HG02840 (cell line): ENCODE data around the gene ESPL1.
A peak's percentile ranks its signal among the peaks of the same experiment; 100 is the strongest.

Source experiments
- ATAC-seq: cut with Tn5 transposase; IDR thresholded peaks from one replicate; pipeline ENCODE4 v1.9.1; 2021; ENCODE audit warnings: mild to moderate bottlenecking, moderate library complexity, moderate number of reproducible peaks; ENCODE audit not compliant: unreplicated experiment, low FRiP score

ESPL1 gene

GRCh38 chr12:53267999-53268629 lies at the start of gene ESPL1:
Gene ESPL1 (plus strand): TSS chr12:53268299. CDS start chr12:53268767, 468 bp downstream.
- ATAC-seq: peak; percentile 62

GRCh38 chr12:53218551-53219291 lies 49.4 kb upstream of the ESPL1 start:
- no peak for ATAC-seq

GRCh38 chr12:53219292-53219955 lies 48.7 kb upstream of the ESPL1 start:
- no peak for ATAC-seq

GRCh38 chr12:53219956-53220693 lies 48.0 kb upstream of the ESPL1 start:
- ATAC-seq: peak; percentile 24

GRCh38 chr12:53220694-53221202 lies 47.4 kb upstream of the ESPL1 start:
- ATAC-seq: peak; percentile 47

- ATAC-seq: peak; percentile 40
Observed at GRCh38 chr12:53221203-53222080, 46.7 kb upstream of the ESPL1 start.

GRCh38 chr12:53222170-53222721 lies 45.9 kb upstream of the ESPL1 start:
- no peak for ATAC-seq

- no peak for ATAC-seq
Observed at GRCh38 chr12:53222806-53223261, 45.3 kb upstream of the ESPL1 start.

- ATAC-seq: no peak
Observed at GRCh38 chr12:53223389-53224060, 44.6 kb upstream of the ESPL1 start.

- ATAC-seq: no peak
Observed at GRCh38 chr12:53224061-53224896, 43.8 kb upstream of the ESPL1 start.

GRCh38 chr12:53224897-53225634 lies 43.0 kb upstream of the ESPL1 start:
- no peak for ATAC-seq

- no peak for ATAC-seq
Observed at GRCh38 chr12:53225635-53226424, 42.3 kb upstream of the ESPL1 start.

- ATAC-seq: no peak
Observed at GRCh38 chr12:53226815-53227214, 41.3 kb upstream of the ESPL1 start.

- ATAC-seq: no peak
Observed at GRCh38 chr12:53227341-53227740, 40.8 kb upstream of the ESPL1 start.

- ATAC-seq: no peak
Observed at GRCh38 chr12:53227836-53228235, 40.3 kb upstream of the ESPL1 start.

- no peak for ATAC-seq
Observed at GRCh38 chr12:53229454-53229853, 38.6 kb upstream of the ESPL1 start.
